ENCODE measurements around the gene LIMS1.
A peak's percentile ranks its signal among the peaks of the same experiment; 100 is the strongest.
"Not testable (repeated sequence)": the region's sequence is repeated elsewhere in the genome, so short reads cannot be mapped to it uniquely, and the experiment has no call there.

Gene LIMS1

DNA sequence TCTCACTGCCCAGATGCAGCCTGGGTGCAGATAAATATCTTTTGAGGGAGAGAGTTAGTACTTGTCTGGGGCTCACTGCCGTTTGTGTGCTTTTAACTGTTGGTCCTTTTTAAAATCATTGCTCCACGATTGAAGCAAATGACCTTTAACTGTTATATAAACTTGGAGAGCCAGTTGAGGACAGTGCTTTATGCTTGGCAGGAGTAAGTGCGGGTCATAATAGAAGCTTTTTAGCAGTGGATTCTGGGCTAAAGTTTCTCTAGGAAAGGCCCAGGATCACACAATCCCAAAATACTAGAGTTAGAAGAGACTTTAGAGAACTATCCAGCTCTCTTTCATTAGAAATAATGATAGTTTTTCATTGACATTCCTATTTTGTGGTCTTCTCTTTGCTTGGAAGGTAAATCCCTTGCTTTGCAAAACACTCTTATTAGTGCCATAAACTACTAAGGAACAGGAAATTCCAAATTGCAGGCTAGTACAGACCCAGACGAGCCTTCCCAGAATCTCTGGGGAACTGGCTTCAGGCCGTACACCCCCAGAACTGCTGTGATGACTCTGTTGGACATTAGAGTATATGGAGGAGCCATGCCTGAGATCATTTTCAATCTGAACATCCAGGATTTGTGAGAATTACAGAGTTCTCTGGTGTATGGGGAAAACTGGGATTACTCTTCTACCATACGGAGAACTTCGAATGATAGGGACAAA, 19.1 kb downstream of the LIMS1 start:
- DNase-seq: no peak

- DNase-seq: no peak
Observed at GRCh38 chr2:108554528-108554927, 20.3 kb downstream of the LIMS1 start.

DNA sequence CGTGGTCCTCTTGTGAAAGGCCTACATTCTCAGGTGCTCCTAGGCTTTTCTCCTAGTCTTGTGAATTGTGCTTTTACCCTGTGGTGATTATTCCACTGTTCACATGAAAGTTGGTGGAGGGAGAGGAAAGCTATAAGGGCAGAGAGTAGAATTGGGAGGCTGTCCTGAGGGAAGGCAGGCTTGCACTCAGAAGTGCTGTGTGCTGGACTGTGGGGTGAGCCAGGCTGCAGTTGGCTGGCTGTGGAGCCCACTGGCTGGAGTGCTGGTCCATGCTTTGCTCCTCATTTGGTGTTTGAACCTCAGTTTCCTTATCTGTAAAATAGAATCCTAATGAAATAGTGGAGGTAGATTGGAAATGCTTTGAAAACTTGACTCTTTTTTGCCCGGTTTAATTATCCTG, 21.3 kb downstream of the LIMS1 start:
- DNase-seq: no peak

DNA sequence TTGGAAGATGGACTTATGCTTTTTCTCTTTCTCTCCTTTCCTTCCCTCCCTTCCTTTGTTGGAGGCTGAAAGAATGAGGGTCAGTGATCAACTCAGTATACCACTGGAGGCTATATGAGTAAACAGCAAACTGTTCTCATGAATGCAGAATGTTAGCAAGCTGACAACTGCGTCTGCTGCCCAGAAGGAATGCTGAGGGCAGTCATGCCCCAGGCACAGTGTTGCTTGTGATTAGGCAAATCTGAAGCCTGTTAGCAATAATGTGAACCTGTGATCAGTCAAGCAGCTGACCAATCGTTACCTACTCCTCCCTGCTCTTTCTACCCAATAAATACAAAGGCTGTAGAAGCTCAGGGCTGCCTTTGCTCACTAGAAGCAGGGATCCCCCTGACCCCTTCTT, 22.3 kb downstream of the LIMS1 start:
- not testable (repeated sequence) for DNase-seq

- DNase-seq: no peak
Observed at GRCh38 chr2:108560241-108560811, 26.1 kb downstream of the LIMS1 start.

DNA sequence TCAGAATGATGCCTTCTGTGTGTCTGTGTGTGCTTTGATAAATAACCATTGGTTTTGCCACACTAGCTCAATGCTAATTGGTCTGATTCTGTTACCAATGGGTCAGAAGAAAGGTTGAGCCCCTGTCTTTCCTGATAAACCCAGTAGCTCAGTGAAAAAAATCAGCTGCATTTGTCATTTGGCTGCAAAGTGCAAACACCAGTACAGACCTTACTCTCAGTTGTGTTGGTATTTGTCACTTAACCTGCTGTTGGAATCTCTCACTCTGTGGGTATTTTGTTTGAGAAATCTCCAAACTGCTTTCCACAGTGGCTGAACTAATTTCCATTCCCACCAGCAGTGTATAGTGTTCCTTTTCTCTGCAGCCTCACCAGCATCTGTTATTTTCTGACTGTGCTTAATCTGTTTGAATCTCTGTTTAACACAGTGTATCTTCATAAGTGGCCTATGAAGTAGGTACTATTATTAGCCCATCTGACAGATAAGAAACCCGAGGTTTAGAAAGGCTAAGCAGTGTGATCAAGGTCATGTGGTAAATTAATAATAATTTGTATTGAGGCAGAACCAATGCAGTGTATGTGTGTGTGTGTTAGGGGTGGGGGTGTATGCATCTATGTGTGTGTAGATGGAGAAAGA, 26.7 kb downstream of the LIMS1 start:
- DNase-seq: no peak

DNA sequence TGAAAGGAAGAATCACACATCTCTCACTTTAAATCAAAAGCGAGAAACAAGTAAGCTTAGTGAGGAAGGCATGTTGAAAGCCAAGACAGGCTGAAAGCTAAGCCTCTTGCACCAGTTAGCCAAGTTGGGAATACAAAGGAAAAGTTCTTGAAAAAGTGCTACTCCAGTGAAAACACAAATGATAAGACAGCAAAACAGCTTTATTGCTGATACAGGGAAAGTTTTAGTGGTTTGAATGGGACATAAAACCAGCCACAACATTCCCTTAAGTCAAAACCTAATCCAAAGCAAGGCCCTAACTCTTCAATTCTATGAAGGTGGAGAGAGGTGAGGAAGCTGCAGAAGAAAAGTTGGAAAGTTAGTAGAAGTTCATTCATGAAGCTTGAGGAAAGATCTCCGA, 28.0 kb downstream of the LIMS1 start:
- no peak for DNase-seq

DNA sequence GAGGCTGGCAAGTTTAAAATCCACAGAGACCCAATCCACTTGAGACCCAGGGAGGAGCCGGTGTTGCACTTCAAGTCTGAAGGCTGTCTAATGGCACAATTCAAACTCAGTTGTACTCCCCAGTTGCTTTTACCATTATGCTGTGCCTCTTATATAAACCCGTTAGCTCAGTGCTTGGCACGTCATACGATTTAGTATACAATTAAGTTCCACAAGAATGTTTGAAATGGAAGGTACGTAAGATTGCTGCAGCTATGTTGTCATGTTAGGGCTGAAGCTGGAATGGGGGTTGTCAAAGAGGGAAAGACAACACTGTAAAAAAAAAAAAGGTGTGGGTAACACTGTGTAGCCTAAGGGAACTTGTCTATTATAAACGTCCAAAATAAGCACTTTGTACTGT, 30.2 kb downstream of the LIMS1 start:
- no peak for DNase-seq

GRCh38 chr2:108565778-108566375, 31.6 kb downstream of the LIMS1 start:
- no peak for DNase-seq

- DNase-seq: no peak
Observed at GRCh38 chr2:108570416-108570815, 36.1 kb downstream of the LIMS1 start.

- DNase-seq: no peak
Observed at GRCh38 chr2:108571286-108571685, 37.0 kb downstream of the LIMS1 start.

DNA sequence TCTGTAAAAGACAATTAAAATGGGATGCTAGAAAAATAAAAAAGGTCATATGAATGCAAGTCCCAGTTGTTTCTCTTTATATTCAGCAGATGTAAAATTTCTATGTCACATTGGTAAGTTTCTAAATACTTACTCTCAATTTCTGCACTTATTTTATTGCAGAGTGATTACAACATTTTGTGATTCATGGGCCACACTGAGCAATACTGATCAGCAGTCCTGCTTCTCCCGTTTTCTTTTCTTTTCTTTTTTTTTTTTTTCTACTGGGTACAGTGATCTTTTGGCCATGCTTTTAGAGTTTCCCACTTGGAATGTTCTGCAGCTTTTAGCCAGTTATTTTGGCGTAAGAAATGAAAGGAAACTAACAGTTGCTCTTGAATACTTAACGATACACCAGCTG, 38.8 kb downstream of the LIMS1 start:
- no peak for DNase-seq

DNA sequence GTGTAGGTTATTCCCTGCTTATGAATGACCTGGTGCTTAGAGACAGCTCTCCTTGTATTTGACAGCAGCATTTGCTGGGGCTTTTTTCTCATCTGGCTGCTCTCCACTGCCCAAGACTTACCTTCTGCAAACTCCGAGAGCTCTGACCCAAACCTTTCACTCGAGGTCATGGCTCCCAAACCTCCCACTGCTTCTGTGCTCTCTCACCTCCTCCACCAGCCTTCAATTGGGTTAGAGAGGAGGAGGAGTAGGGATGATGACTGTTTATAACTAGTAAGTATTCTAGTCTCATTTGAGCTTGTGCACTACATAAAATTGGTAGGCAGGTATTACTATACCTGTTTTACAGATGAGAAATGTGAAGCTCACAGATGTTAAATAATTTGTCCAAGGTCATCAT, 40.1 kb downstream of the LIMS1 start:
- no peak for DNase-seq

DNA sequence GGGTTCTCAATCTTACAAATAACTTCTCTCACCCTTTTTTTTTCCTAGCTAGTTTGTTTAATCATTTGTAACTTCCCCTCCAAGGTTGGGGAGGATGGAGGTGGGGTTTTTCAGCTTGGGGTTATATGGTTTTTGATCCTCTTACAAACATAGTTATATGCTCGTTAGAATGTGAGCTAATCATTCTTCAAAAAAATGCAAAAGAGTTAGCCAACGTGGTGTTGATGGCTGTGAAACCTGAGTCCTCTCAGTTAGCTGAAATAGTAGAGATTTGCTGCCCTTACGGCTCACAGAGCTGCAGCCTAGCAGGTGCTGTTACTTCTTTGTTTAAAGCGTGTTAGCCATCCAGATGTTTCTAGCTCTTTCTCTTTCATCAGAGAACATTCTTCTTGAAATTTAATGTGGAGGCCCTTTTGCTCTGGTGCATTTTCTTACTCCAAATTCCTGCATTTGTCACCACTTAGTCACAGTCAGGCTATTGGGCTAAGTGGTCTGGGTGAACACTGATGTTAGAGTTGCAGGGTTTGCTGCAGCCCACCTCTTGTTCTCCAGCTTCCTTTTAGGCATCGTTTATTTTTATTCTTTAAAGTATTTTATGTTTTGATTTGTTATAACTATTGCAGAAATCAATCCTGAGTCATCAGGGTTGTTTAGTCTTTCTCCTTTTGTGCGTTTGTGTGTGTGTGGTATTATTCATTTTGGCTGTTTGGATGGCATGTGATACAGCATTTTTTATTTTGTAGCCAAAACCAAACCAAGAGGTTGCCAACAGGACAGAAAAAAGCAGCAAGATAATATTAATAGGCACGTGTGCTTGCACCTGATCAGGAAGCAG, 41.1 kb downstream of the LIMS1 start:
- no peak for DNase-seq

DNA sequence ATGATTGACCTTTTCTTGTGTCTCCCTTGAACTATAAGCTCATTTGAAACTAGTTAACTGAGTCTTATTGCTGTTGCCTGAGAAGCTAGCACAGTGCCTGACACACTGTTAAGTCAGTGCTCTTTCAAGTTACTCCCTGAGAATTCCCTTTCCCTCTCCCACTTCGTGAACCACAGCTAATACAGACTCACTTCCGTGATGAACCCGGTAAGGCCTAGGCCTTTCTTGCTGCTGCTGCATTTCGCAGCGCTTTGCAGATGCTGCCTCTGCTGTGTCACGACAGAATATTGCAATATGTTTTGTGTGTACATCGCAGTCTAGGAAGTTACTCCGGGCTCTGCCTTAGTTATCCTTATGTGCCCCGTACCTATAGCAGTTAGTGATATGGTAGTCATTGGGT, 42.8 kb downstream of the LIMS1 start:
- no peak for DNase-seq

GRCh38 chr2:108579623-108580022, 45.4 kb downstream of the LIMS1 start:
- DNase-seq: no peak

GRCh38 chr2:108580050-108580449, 45.8 kb downstream of the LIMS1 start:
- no peak for DNase-seq

- DNase-seq: peak; percentile 52
Observed at GRCh38 chr2:108583903-108584520, 49.7 kb downstream of the LIMS1 start.

GRCh38 chr2:108585436-108585835, 51.2 kb downstream of the LIMS1 start:
- no peak for DNase-seq

DNA sequence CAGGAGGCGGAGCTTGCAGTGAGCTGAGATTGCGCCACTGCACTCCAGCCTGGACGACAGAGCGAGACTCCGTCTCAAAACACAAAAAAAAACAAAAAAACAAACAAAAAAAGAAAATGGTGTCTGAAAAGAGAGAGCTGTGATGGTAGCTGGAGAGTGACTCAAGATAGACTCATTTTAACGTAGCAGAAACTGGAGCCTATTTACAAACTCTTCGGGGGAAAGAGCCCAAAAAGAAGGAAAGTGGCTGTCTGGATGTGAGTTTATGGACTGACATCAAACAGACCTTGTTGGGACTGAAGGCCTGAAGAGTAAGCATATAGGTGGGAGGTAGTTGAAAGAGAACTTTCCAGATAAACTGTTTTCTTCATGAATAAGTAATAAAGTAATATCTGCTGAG, 51.8 kb downstream of the LIMS1 start:
- DNase-seq: no peak

- no peak for DNase-seq
Observed at GRCh38 chr2:108586631-108587030, 52.4 kb downstream of the LIMS1 start.

GRCh38 chr2:108587621-108588020, 53.4 kb downstream of the LIMS1 start:
- no peak for DNase-seq
